HepG2 (cell line): ENCODE results near the gene ST3GAL2. TPM values are rescaled to one million over a fixed set of nuclear protein-coding genes. Genes with fewer than 3 reads are reported as not detected.
A peak's percentile ranks its signal among the peaks of the same experiment; 100 is the strongest.

Source experiments
- AKAP8 ChIP-seq: sonication (generic); formaldehyde crosslinking; IDR thresholded peaks from 2 replicates; pipeline ENCODE4 v1.5.1; 2020; ENCODE audit warnings: mild to moderate bottlenecking, missing genetic modification reagents
- EHMT2 ChIP-seq: fragments of 200-600 bp; sonication (generic); IDR thresholded peaks from 2 replicates; pipeline ENCODE4 v1.7.0; 2017; ENCODE audit warnings: antibody characterized with exemption, low read depth, low read length, borderline replicate concordance
- GLMP ChIP-seq: sonication (generic); formaldehyde crosslinking; IDR thresholded peaks from 2 replicates; pipeline ENCODE4 v1.9.0; 2021; ENCODE audit warnings: missing genetic modification reagents, mild to moderate bottlenecking, borderline replicate concordance
- JARID2 ChIP-seq: sonication (generic); formaldehyde crosslinking; IDR thresholded peaks from 2 replicates; pipeline ENCODE4 v1.8.1; 2023; ENCODE audit warnings: missing genetic modification reagents, inconsistent platforms; ENCODE audit not compliant: insufficient replicate concordance
- KLF15 ChIP-seq: sonication (generic); formaldehyde crosslinking; IDR thresholded peaks from 2 replicates; pipeline ENCODE4 v1.8.1; 2023; ENCODE audit warnings: borderline replicate concordance, mild to moderate bottlenecking, inconsistent platforms, missing genetic modification reagents, mixed read lengths
- MAX ChIP-seq: IDR thresholded peaks from 2 replicates; pipeline ENCODE4 v1.6.1; 2012; ENCODE audit warnings: inconsistent platforms
- PAXIP1 ChIP-seq: sonication (generic); formaldehyde crosslinking; conservative IDR thresholded peaks from 2 replicates; pipeline ENCODE4 v1.4.0; 2020; ENCODE audit warnings: mild to moderate bottlenecking, missing genetic modification reagents, moderate library complexity
- PHF20 ChIP-seq: sonication (generic); formaldehyde crosslinking; IDR thresholded peaks from 2 replicates; pipeline ENCODE4 v1.5.0; 2020; ENCODE audit warnings: mild to moderate bottlenecking, missing genetic modification reagents
- POLR2G ChIP-seq: fragments of 200-400 bp; formaldehyde crosslinking; IDR thresholded peaks from 2 replicates; pipeline ENCODE4 v1.6.1; 2018; ENCODE audit warnings: mild to moderate bottlenecking, low read depth, low read length, moderate library complexity
- WIZ ChIP-seq: sonication (generic); formaldehyde crosslinking; IDR thresholded peaks from 2 replicates; pipeline ENCODE4 v1.5.1; 2020; ENCODE audit warnings: mild to moderate bottlenecking, missing genetic modification reagents
- ZBTB20 ChIP-seq: sonication (generic); formaldehyde crosslinking; IDR thresholded peaks from 2 replicates; pipeline ENCODE4 v1.8.1; 2023; ENCODE audit warnings: missing genetic modification reagents, low read depth, mild to moderate bottlenecking, borderline replicate concordance
- ZNF121 ChIP-seq: sonication (generic); formaldehyde crosslinking; IDR thresholded peaks from 2 replicates; pipeline ENCODE4 v1.5.0; 2020; ENCODE audit warnings: mild to moderate bottlenecking, missing genetic modification reagents
- ZNF142 ChIP-seq: sonication (generic); formaldehyde crosslinking; IDR thresholded peaks from 2 replicates; pipeline ENCODE4 v1.4.0; 2020; ENCODE audit warnings: missing genetic modification reagents
- ZSCAN31 ChIP-seq: sonication (generic); formaldehyde crosslinking; IDR thresholded peaks from 2 replicates; pipeline ENCODE4 v1.5.0; 2020; ENCODE audit warnings: low read depth, mild to moderate bottlenecking, missing genetic modification reagents
- ZXDC ChIP-seq: sonication (generic); formaldehyde crosslinking; IDR thresholded peaks from 2 replicates; pipeline ENCODE4 v1.5.0; 2020; ENCODE audit warnings: mild to moderate bottlenecking, missing genetic modification reagents
- polyA plus RNA-seq, 8 experiments: library from polyadenylated mRNA; depleted of rRNA in 3 of 8; stranded (reverse) in 7 of 8; unstranded in 1 of 8; fragments of >200 nt; fragmentation: Illumina TruSeq in 4 of 8; extraction: Trizol in 4 of 8; gene quantifications; 2 replicates each; pipeline versions ENCODE4 v1.2.1 to v1.2.3, GENCODE V29; 2011 to 2016; ENCODE audit warnings: low read depth in 4 of 8, missing spikeins in 1 of 8, mixed read lengths in 1 of 8; ENCODE audit not compliant: insufficient read depth in 1 of 8
- total RNA-seq, 5 experiments: library from RNA; depleted of rRNA; stranded (reverse); fragments of >200 nt; fragmentation: Illumina TruSeq; extraction: Trizol; gene quantifications; 2 replicates each; pipeline ENCODE4 v1.2.3, GENCODE V29; 2016; ENCODE audit warnings: low read depth in 1 of 5

ST3GAL2 gene
- total and polyA plus RNA-seq, 2 of the 13 experiments (the other 11 are each of a cell fraction or from before 2014, with no cell fraction given): 16.3 to 24.9 TPM

- no peak for TF ChIP-seq MAX
- no peak for TF ChIP-seq PAXIP1 (CRISPR knock-in tag)
- TF ChIP-seq POLR2G: peak; percentile 80
- TF ChIP-seq PHF20 (CRISPR knock-in tag): no peak
- TF ChIP-seq ZSCAN31 (CRISPR knock-in tag): 0 out of 2 replicates have a peak, but pooled peaks have one; percentile 20
- no peak for TF ChIP-seq KLF15
- TF ChIP-seq EHMT2: no peak
- TF ChIP-seq WIZ (CRISPR knock-in tag): no peak
- TF ChIP-seq AKAP8 (CRISPR knock-in tag): no peak
- no peak for TF ChIP-seq ZBTB20 (CRISPR knock-in tag)
- TF ChIP-seq JARID2 (CRISPR knock-in tag): no peak
- peak; percentile 27; the same call in 1 of the 2 replicates for TF ChIP-seq ZNF142
- no peak for TF ChIP-seq ZXDC
- no peak for TF ChIP-seq GLMP (CRISPR knock-in tag)
- TF ChIP-seq ZNF121 (CRISPR knock-in tag): no peak
Observed at GRCh38 chr16:70380248-70380918, 58.5 kb downstream of the ST3GAL2 start (continued).
